Activated CD4-positive, alpha-beta T cell treated with anti-CD3 and anti-CD28 coated beads, Interleukin-2, Interleukin-4, amounts not matched to agents 100 ng/mL and 50 ng/mL, durations not matched to agents 16 hours and 8 hours (primary cell): ENCODE measurements around the gene PASK.
"Not testable (repeated sequence)": the region's sequence is repeated elsewhere in the genome, so short reads cannot be mapped to it uniquely, and the experiment has no call there.

Experiments used
- DNase-seq: peaks from one replicate; pipeline ENCODE4 v3.0.0-alpha.2; 2020; ENCODE audit warnings: low spot score

Gene PASK

DNA sequence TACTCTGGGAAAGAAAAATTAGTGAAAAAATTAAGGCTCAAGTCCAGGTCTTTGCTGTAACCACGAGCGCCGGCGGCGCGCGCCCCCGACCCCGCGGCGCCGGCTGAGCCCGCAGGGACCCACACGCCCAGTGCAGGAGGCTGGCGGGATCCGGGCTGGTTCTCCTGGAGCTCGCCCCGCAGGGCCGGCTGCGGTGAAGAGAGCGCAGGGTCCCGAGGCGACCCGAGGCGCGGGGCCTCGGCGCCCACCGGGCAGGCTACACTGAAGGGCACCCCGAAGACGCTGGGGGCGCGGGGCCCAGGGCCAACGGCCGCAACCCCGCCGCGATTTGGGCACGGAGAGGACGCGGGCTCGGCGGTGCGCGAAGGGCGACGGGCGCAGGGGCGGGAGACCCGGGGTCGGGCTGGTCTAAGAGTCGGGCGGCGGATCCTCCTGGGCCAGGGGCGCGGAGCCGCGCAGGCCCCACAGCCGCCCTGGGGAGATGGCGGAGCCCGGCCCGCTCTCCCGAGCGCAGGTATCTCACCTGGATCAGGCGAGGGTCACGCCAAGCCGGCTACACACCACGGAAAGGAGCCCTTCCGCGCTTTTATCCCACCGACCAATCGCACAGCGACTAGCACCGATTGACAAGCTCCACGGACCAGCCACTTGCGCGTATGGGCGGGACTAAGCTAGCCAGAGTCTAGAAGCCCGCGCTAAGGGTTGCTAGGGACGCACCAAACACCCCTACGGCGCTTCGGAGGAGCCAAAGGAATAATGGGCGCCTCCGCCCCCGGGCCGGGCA lies at the start of gene PASK:
PASK (minus strand) TSS at position 582 of the 784 bp plus-strand sequence. CDS start 6,440 bp downstream, outside the sequence.
- peak; percentile 97 for DNase-seq

GRCh38 chr2:241198381-241199279 lies 49.4 kb upstream of the PASK start:
- DNase-seq, result no peak

- no peak for DNase-seq
Observed at GRCh38 chr2:241197947-241198346, 48.7 kb upstream of the PASK start.

GRCh38 chr2:241197246-241197645 lies 48.0 kb upstream of the PASK start:
- DNase-seq, result not testable (repeated sequence)

- no peak for DNase-seq
Observed at GRCh38 chr2:241195506-241196130, 46.3 kb upstream of the PASK start.

- DNase-seq, result no peak
Observed at GRCh38 chr2:241194811-241195210, 45.5 kb upstream of the PASK start.

GRCh38 chr2:241193271-241193670 lies 44.0 kb upstream of the PASK start:
- DNase-seq, result no peak

DNA sequence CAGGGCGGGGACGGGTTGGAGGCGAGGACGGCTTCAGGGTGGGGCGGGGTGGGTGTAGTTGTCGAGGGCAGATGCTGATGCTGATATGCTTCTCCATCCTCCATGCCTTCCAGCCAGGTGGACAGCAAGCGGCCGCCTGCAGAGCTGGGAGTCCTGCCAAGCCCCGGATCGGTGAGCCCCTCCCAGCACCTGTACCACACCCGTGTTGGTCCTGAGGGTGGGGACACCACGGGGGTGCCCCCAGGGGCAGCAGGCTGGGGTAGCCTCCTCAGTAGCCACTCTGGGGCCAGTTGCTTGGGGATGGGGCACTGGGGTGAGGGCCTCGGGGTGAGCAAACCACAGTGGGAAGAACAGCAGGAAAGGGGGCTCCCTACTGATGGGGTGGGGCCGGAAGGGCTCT lies 41.8 kb upstream of the PASK start:
- no peak for DNase-seq

- no peak for DNase-seq
Observed at GRCh38 chr2:241190291-241190981, 41.2 kb upstream of the PASK start.

DNA sequence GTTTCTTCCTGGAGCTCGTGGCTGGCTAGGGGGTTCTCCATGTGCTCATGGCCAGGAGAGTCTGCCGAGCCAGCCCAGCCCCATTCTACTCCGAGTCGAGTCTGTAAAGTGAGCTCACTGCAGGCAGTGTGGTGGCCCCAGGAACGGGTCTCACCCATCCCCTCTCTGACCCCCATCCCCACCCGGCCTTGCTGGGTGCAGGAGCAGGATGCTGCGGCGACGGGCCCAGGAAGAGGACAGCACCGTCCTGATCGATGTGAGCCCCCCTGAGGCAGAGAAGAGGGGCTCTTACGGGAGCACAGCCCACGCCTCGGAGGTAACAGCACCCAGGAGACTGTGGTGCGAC lies 40.6 kb upstream of the PASK start:
- DNase-seq, result no peak

DNA sequence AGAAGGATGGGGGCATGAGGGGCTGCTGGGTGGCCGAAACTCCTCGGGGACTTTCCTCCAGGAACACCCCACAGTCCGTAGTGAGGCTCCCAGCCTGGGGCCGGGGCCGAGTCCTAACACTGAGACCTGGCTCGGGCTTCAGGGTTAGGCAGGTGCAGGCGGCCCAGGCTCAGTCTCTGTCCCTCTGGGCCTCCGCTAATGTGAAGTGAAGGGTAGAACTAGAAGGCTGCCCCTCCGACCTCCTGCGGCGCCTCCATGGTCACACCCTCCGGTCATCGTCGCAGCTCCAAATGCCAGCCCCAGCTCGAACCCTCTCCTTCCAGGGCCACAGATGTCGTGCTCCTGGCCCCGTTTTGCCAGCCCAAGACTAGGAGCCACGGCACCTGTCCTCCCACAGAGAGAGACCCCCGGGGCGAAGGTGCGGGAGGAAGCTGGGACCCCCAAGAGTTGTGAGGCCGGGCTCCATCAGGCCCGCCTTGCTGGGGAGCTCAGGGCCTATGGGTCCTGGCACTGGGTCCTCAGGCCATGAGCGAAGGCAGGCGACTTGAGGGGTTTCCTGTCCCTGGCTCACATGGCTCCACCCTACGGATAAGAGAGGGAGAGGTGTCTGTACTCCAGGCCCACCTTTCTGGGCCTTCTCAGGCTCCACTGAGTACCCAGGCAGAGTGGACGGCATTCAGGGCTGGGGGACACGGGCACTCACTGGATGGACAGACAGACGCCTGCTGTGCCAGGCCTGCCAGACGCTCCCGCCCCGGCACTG lies 40.0 kb upstream of the PASK start:
- no peak for DNase-seq

DNA sequence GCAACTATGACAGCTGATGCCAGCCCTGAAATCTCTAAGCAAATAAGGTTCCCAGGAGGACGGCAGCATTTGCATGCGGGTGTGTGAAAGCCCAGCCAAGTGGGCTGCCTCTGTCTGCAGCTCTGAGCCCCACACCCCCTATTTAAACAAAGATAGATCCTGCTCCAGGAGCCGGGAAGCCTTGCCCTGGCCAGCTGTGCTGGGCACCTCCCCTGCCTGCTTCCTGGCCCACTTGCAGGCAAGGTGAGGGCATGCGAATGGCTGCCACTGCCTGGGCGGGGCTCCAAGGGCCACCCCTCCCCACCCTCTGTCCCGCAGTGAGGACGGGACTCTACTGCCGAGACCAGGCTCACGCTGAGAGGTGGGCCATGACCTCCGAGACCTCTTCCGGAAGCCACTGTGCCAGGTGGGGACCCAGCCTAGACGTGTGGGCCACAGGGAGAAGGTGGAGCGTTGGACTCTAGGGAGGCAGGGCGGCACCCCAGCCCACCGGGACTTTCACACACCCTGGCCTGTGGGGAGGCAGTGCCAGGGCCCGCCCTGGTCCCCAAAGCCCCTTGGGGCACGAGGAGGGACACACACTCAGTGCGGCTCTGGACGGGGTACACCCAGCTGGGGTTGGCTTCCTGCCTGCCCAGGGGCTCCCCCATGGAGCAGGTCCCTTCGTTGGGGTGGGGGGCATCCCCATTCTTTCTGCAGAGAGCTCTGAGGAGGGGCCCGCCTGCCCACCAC lies 39.3 kb upstream of the PASK start, which contains the start of gene ANO7:
ANO7 (plus strand) TSS at position 317 of the 732 bp plus-strand sequence. CDS start 1,387 bp downstream, outside the sequence.
- no peak for DNase-seq

GRCh38 chr2:241187918-241188234 lies 38.6 kb upstream of the PASK start:
- no peak for DNase-seq

GRCh38 chr2:241187101-241187917 lies 38.0 kb upstream of the PASK start:
- no peak for DNase-seq

- no peak for DNase-seq
Observed at GRCh38 chr2:241185961-241186360, 36.7 kb upstream of the PASK start.

DNA sequence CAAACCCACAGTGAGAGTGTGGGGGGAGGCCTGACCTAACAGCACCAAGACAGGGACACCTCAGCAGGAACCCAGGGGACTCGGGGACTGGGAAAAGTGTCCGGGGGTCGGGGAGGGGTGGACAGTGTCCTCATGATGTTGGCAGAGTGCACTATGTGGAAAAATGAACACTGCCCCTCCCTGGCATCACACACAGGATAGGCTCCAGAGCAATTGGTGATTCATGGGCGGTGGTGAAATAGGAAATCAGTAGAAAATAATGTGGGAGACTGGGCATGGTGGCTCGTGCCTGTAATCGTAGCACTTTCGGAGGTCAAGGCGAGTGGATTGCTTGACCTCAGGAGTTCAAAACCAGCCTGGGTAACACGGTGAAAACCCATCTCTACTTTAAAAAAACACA lies 35.6 kb upstream of the PASK start:
- DNase-seq, result no peak

DNA sequence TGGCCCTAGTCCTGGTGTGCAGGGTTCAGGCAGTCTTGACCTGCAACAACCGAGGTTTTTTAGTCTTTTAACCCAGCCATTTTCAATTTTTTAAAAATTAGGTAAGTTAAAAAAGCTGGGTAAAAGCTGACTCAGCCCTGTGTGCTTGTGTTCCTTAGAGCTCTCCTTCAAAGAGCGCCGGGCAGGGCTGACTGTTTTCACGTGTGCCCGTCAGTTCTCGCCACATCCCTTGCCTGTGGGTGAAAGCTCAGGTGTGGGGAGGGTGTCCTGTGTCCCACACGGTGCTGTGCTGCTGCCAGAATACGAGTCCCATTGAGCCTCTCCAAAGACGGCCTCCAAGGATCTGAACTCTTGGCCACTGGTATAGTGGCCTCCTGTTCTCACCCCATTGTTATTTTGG lies 33.9 kb upstream of the PASK start:
- no peak for DNase-seq

GRCh38 chr2:241182531-241183133 lies 33.4 kb upstream of the PASK start:
- no peak for DNase-seq

DNA sequence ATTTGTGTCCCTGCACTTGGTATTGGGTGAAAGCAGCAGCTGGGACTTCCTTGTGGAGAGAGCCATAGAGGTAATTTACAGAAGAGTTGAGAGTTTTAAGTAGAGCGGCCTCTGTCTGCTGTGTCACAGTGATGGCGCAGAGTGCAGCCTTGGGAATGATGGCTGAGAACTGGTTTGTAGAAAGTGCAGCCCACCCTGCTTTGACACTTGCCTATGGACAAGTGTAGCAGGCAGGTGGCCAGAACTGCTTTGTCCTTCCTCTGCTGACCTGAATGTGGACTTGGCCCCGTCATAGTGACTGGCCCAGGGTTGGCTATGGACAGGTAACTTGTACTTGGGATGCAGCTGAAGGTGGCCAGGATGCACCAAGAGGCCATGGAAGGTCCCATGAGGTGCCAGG lies 32.9 kb upstream of the PASK start:
- no peak for DNase-seq
